HG02970 (cell line): Measurements from ENCODE around the gene UPK2.
"Not testable (repeated sequence)": the region's sequence is repeated elsewhere in the genome, so short reads cannot be mapped to it uniquely, and the experiment has no call there.

Experiments
- ATAC-seq: cut with Tn5 transposase; IDR thresholded peaks from one replicate; pipeline ENCODE4 v1.9.1; 2021; ENCODE audit warnings: mild to moderate bottlenecking, moderate library complexity, moderate number of reproducible peaks; ENCODE audit not compliant: unreplicated experiment, low FRiP score

Gene UPK2

DNA sequence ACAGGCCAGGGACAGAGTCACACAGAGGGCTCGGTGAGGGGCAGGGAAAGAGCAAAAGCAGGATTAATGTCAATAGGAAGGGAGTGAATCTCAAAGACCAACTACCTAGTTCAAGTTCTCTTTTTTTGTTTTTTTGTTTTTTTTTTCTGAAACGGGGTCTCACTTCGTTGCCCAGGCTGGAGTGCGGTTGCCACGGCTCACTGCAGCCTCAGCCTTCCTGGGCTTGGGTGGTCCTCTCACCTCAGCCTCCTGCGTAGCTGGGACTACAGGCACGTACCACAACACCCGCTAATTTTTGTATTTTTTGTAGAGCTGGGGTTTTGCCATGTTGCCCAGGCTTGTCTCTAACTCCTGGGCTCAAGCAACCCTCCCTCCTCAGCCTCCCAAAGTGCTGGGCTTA lies 20.7 kb upstream of the UPK2 start:
- no peak for ATAC-seq

DNA sequence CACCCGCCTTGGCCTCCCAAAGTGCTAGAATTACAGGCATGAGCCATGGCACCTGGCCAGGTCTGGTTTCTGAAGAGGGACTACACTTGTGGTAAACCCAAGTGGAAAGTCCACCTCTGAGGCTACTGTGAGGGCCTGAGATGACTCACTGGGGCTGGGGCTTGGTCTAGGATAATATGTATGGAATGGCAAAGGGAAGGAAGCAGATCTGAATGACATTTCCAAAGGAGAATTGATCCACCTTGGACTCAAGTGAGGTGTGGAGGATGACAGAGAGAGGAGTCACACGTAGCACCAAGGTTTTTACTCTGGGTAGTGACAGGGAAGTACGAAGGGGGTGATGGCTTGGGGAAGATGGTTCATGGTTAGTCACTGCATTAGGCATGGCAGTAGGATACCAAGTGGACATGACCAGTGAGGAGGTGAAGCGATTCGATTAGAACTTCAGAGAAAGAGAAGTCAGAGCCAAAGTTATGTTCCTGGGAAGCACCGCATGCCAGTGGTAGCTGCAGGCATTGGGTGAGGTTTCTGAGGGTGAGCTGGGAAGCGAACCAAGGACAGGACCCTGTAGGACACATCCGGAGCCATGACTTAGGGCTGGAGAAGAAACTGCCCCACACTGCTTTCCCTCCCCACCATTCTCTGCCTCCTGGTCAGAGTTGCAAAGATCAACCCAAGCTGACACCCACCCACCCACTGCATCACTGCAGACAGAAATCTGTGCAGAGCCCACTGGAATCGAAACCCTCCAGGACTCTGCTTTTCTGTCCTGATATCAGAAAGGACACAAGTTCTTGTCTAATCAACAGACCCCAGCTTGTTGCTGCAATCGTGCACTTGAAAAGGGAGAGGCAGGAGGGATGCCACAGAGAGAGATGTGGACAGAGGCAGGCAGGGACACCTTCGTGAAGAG lies 17.4 kb upstream of the UPK2 start:
- ATAC-seq = no peak

DNA sequence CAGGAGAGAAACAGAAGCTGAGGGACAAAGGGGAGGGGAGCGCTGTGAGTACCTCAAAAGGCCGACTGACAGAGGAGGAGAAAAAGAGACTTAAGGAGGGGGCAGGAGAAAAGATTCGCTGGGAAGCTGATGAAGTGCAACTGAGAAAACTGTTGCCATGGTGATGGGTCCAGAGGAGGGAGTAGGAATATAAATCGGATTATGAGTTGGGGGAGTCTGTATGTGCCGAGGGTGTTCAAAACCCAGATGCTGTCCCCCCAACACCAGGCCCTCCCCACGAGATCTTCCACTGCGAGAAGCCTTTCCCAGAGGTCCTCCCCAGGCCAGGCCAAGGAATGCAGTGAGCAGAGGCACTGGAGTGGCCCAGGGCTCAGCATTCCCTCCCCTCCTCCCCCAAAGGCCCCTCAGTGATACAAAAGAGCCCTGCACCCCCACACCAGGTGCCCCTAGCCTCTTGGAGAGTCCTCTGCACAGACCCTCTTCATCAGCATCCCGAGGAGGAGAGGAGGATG lies 16.6 kb upstream of the UPK2 start:
- ATAC-seq = no peak

DNA sequence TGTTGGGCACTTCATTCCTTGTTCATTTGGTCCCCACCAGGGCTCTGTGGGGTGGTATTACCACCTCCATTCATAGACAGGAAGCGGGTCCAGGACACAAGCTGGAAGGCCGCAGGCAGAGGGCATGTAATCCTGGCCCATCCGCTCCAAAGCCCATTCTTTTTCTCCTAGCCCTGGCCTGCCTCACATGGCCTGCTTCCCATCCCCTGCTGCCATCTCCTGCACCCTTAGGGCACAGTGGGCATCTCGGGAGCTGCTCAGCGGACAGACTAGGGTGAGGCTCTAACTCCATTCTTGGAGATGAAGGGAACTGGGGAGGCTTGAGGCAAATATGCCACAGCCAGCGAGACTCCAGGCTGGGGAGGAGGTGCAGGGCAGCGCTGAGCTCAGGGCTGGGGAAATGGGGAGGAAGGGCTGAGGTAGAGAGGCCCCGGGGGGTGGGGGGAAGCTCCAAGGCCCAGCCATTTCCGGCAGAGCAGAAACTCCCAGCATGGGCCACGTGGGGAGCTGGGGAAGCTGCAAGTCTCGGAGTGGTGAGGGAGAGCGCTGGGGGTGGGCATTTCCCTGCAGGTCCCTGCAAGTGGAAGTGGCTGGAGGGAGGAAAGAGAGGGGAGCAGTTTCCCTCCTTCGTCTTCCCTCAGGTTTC lies 16.0 kb upstream of the UPK2 start:
- no peak for ATAC-seq

DNA sequence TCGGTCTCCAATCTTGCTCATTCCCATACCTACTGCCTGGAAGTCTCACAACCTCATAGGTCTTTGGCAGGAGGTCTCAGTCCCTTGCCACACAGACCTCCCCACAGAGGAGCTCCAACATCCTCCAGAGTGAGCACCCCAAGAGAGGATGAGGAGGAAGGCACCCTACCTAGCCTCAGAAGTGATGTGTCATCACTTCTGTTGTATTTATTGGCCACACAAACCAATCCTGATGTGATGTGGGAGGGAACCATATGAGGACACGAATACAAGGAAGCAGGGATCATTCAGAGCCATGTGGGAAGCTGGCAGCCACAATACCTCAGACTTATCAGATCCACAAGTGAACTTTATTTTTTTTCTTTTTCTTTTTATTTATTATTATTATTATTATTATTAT lies 9.0 kb upstream of the UPK2 start:
- no peak for ATAC-seq

DNA sequence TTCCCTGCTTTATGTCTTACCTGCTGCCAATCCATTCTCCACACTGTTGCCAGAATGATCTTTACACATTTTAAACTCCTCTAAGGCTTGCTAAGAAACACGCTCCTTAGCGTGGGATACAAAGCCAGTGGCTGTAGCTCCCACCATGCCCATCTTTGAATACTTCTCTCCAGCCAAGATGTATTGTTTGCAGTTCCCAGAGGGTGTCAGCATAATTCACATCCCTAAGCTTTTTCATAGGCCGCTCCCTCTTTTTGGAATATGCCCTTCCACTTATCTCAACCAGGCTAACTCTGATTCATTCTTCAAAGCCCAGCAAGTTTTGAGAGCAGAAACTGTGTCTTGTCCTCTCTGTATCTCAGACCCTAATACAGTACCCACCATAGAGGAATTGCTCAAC lies 8.1 kb upstream of the UPK2 start:
- no peak for ATAC-seq

DNA sequence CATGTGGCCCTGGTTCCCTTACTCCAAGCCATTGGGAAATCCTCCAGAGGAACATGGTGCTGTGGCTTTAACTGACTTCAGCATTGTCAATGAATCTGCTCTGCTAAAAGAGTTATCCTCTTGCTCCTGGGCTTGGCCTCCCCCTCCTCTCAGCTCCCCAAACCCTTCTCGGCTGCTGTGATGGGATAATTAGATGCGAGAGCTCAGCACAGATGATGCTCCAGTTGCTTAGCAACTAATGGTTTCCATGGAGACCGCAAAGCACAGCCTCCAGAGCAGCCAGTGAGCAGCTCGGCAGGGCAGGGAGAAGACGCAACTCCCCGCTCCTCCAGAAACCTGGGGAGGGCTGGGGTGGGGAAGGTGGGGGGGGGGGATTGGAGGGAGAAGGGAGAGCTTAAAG lies 2.8 kb upstream of the UPK2 start:
- ATAC-seq = no peak

DNA sequence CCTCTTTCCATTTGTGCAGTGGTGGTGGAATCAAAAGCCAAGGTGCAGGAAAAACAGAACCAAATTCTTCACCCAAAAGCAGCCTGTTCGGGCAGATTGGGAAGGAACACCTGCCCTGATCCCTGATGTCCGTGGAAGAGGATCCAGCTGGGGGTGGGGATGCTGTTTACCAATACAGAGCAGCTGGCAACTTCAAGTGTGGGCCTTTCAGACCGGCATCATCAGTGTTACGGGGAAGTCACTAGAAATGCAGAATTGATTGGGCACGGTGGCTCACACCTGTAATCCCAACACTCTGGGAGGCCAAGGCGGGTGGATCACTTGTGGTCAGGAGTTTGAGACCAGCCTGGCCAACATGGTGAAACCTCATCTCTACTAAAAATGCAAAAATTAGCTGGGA lies 2.1 kb upstream of the UPK2 start:
- ATAC-seq = not testable (repeated sequence)

DNA sequence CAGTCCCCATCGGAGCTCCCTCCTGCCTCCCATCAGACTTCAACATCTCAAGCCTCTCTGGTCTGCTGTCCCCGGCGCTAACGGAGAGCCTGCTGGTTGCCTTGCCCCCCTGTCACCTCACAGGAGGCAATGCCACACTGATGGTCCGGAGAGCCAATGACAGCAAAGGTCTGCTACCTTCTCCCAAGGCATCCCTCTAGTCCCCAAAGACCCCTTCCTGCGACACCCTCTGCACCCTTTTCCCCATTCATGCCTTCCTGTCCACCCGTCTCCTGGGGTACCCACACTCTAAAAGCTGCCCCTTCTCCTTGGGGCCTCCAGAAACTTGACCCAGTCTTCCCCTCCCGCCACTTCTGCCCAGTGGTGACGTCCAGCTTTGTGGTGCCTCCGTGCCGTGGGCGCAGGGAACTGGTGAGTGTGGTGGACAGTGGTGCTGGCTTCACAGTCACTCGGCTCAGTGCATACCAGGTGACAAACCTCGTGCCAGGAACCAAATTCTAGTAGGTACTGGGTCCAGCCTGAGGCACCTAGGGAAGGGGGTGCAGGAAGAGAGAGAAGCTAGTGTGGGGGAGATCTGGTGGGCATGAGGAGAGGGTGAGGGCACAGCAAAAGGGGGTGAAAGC lies 860 bp downstream of the UPK2 start:
- no peak for ATAC-seq

DNA sequence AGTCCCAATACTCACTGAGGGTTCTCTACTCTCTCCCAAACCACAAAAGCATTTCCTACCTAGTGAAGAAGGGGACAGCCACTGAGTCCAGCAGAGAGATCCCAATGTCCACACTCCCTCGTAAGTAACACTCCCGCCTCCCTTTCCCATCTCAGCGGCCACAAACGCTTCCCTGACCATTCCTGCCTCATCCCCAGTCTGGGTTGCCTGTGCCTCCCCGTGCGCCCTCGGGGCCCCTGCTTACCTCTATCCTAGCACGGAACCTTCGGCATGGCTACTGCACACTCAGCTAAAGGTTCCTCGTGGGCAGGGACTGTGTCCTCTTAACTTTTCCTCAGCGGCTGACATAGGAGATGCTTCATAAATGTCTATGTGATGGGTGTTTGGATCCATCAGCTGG lies 1.5 kb downstream of the UPK2 start:
- ATAC-seq = no peak

DNA sequence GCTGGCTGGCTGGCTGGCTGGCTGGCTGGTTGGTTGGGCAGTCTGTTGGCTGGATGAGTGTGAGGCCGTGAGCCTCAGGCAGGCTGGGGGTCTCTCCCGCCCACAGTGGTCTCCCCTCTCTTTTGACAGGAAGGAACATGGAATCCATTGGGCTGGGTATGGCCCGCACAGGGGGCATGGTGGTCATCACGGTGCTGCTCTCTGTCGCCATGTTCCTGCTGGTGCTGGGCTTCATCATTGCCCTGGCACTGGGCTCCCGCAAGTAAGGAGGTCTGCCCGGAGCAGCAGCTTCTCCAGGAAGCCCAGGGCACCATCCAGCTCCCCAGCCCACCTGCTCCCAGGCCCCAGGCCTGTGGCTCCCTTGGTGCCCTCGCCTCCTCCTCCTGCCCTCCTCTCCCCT lies 1.9 kb downstream of the UPK2 start:
- no peak for ATAC-seq

DNA sequence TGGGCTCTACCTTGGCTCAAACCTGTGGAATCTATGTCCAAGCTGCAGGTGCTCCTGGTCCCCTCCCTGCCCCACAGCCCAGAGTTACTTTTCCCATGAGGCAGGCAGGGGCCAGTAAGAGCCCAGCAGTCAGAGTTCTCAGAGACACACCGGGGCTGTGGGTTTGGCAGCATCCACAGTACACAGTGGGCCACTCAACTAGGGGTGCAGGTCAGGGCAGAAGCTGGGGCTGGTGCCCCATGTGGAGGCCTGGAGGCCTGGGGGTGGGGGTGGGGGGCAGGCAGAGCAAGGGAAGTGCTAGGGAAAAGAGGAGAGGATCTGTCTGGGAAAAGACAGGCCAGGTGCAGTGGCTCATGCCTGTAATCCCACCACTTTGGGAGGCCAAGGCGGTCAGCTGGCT lies 2.5 kb downstream of the UPK2 start:
- no peak for ATAC-seq

DNA sequence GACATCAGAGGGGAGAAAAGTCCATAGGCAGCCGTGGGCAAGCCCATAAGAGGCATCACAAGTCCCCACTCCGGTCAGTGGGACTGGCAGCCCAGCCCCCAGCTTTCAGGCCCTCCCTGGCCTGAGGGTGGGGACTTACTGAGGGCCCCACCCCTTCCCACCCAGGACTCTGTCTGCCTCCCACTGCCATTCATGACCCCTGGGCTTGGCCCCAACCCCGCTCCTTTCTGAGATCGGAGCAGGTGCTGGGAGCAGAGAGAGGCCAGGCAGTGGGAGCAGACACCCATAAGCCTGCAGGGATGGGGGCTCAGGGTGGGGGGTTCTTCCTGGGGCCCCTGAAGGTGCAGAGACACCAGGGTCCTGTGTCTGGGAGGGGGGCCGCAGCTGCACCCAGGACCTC lies 5.1 kb downstream of the UPK2 start:
- ATAC-seq = no peak

DNA sequence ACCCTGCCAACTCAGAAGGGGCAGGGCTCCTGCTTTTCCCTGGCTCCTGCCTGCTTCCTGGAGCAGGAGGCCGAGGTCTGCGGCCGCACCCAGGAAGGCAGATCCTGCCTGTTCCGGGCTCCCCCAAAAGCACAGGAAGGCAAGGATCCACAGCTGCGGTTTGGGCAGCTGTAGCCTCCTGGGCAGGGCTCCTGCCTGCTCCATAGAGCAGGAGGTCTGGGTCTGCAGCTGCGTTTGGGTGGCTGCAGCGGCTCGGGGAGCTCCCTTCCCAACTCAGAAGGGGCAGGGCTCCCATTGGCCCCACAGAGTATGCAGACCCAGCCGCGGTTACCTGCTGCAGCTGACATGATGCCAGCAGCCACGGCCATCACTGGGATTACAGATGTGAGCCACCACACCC lies 5.5 kb downstream of the UPK2 start:
- no peak for ATAC-seq

DNA sequence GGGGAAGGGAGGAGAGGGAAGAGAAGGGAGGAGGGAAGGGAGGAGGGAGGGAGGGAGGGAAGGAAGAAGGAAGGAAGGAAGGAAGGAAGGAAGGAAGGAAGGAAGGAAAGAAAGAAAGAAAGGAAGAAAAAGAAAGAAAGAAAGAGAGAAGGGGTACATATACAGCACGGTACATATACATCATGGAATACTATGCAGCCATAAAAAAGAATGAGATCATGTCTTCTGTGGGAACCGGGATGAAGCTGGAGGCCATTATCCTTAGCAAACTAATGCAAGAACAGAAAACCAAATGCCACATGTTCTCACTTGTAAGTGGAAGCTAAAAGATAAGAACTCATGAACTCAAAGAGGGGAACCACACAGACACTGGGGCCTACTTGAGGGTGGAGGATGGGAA lies 13.4 kb downstream of the UPK2 start:
- not testable (repeated sequence) for ATAC-seq

DNA sequence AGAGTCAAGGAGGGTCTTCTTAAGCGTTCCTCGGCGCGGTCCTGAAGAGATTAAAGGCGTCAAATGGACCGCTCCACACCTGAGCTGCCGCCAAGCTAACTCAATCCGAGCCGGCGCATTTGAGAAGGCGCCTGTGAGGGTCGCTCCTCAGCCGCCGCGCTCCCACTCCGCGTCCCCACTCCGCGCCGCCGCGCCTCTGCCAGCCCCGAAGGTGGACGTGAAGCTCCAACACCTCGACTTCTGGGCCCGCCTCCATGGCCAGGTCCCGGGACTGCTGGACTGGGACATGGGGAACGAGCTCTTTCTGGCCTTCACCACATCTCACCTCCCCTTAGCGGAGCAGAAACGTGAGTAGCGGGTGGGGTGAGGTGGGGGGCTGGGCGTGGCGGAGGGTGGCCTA lies 15.5 kb downstream of the UPK2 start, which contains the start of gene FOXR1:
TSS of gene FOXR1 (plus strand) at position 116 of the 400 bp plus-strand sequence. CDS start at position 287, 171 bp downstream.
- no peak for ATAC-seq

DNA sequence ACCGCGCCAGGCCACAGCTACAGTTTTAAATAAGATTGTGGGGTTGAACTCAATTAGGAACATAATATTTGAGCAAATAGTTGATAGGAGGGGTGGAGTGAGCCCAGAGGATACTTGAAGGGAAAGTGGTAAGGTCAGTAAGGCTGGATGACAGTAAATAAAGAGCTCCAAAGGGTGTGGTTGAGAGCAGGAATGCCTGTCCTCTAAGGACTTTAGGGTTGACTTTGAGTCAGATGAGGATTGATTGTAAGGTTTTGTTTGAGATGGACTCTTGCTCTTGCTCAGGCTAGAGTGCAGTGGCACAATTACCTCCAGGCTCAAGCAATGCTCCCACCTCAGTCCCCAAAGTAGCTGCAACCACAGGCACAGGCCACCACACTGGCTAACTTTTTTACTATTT lies 17.9 kb downstream of the UPK2 start:
- no peak for ATAC-seq

DNA sequence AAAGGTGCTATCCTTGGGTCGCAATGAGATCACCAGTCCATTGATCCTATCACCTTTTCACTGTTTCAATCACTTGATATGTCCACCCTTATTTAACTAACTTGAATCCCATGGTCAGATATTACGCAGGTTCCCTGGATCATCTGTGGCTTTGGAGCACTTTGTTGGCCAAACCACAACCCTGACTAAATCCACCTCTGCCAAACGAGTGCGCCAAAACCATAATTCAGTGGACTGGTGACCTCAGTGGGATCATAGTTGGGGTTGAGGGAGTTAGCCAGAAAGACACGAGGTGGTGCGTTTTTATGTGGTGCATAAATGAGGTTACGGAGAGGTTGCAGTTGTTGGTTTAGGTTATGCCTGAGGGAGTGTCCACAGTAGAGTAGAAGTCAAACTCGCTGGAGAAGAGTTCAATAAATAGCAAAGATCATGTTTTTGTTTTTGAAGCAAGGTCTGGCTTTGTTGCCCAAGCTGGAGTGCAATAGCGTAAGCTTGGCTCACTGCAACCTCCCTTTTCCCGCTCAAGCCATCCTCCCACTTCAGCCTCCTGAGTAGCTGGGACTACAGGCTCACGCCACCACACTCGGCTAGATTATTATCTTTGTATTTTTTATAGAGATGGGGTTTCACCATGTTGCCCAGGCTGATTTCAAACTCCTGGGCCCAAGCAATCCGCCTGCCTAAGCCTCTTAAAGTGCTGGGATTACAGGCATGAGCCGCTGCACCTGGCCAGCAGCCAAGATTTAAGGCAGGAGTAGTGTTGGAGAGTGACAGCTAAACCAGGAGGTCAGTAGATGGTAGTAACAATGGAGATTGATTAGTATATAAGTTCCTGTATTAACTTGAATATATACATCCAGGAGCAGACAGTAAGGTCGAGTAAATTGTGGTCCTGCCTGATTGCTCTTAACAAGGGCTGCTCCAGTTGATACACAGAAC lies 19.9 kb downstream of the UPK2 start:
- ATAC-seq = no peak

DNA sequence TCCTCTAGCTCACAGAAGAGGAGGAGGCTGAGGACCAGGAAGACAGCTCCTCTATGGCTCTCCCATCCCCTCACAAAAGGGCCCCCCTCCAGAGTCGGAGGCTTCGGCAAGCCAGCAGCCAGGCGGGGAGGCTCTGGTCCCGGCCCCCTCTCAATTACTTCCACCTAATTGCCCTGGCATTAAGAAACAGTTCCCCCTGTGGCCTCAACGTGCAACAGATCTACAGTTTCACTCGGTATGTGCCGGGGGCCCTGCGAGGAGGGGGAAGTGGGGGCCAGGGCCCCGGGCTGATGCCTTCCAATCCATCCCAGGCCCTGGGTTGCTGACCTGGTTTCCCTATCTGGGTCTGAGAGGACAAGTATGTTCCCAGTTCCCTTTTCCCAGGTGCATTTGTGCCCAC lies 23.3 kb downstream of the UPK2 start:
- no peak for ATAC-seq

DNA sequence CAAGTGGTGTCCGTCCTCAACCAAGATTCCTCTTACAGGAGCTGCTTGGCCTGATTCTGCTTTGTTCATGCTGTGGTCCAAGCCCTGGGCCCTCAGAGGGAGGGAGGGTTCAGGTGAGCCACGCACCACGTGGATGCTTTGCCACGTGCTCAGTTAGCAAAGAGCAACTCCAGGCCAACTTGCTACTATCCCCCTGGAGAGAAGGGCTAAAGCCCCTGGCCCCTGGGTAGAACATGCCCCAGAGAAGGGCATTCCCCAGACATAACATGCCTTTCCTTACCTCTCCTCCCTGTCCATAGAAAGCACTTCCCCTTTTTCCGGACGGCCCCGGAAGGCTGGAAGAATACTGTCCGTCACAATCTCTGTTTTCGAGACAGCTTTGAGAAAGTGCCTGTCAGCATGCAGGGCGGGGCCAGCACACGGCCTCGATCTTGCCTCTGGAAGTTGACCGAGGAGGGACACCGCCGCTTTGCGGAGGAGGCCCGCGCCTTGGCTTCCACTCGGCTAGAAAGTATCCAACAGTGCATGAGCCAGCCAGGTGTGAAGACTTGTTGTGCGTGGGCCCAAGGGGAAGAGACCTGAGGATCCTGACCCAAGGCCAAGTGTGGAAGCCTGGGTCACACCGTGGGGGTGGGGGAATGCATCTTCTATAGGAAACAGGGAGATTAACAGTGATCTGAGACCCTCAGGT lies 24.2 kb downstream of the UPK2 start:
- no peak for ATAC-seq
